ENCODE data around the gene LTB4R2.

DNA sequence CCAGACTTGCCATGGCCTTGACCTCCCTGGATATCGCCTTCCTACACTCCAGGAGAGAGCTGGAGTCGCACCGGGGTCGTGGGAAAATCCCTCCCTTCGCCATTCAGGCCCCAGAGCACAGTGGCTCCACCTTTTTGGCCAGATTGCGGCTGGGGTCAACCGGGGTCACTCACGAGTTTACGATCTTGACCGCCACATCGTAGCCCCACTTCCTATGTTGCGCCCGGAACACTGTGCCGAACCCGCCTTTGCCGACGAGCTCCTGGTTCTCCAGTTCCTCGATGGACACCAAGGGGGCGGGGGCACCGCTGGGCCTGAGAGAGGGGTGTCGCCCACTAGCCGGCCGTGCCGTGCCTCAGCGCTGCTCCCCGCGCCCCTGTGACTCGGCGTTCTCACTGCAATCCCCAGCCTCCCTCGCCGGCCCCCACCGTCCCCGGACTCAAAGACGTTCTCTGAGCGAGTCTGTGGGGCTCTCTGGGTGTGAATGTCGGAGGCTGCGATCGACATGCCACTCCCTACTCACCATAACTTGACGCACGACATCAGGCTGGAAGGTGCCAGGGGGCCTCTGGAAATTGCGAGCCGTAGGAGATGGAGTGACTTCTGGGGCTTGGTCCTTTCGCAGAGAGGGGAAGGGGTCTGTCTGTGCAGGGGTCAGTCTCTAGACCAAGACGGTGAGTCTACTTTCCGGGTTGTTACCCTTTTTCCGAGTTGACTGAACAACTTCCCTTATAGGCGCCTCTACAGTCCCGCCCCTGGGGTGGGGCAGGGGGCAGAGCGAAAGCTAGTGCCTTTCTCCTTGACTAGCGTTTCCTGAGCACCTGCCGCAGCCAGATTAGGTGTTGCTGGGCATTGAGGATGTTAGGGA lies 29.6 kb downstream of the LTB4R2 start, which contains the start of gene RIPK3:
- TF ChIP-seq POLR2A (IDR thresholded peaks at IDR 0.05): no peak
- TF ChIP-seq, protein P1, sequence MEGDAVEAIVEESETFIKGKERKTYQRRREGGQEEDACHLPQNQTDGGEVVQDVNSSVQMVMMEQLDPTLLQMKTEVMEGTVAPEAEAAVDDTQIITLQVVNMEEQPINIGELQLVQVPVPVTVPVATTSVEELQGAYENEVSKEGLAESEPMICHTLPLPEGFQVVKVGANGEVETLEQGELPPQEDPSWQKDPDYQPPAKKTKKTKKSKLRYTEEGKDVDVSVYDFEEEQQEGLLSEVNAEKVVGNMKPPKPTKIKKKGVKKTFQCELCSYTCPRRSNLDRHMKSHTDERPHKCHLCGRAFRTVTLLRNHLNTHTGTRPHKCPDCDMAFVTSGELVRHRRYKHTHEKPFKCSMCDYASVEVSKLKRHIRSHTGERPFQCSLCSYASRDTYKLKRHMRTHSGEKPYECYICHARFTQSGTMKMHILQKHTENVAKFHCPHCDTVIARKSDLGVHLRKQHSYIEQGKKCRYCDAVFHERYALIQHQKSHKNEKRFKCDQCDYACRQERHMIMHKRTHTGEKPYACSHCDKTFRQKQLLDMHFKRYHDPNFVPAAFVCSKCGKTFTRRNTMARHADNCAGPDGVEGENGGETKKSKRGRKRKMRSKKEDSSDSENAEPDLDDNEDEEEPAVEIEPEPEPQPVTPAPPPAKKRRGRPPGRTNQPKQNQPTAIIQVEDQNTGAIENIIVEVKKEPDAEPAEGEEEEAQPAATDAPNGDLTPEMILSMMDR (IDR thresholded peaks at IDR 0.05): no peak

Data from lower leg skin (tissue), 3 donors.